Activated naive CD4-positive, alpha-beta T cell treated with anti-CD3 and anti-CD28 coated beads, Interleukin-2, amount 50 U/mL, for 72 hours (primary cell): ENCODE measurements around the gene IAH1. TPM values are rescaled to one million over a fixed set of nuclear protein-coding genes. Genes with fewer than 3 reads are reported as not detected.

Experiments
- ATAC-seq, 2 donors: fragments of 150-1000 bp; cut with Tn5 transposase; 2 replicates each; pipeline ENCODE4 v1.10.0; 2021; ENCODE audit warnings: mild to moderate bottlenecking in 2 of 2, moderate library complexity in 2 of 2
- DNase-seq, 2 donors: peaks; one replicate each; pipeline ENCODE4 v3.0.0; 2021 to 2022; ENCODE audit warnings: low spot score in 2 of 2
- H3K27ac Mint-ChIP-seq, 2 donors: one replicate each; pipeline ENCODE4 v1.8.0; 2022; ENCODE audit warnings: mild to moderate bottlenecking in 2 of 2, mixed read lengths in 2 of 2
- H3K36me3 Mint-ChIP-seq, 2 donors: one replicate each; pipeline ENCODE4 v1.8.0; 2022; ENCODE audit warnings: mixed read lengths in 2 of 2
- H3K9me3 Mint-ChIP-seq, 2 donors: one replicate each; pipeline ENCODE4 v1.8.0; 2022; ENCODE audit warnings: mixed read lengths in 2 of 2
- total RNA-seq, 2 donors: library from RNA; stranded (reverse); gene quantifications; one replicate each; pipeline ENCODE4 v1.2.3, GENCODE V29; 2022

The IAH1 gene, protein sequence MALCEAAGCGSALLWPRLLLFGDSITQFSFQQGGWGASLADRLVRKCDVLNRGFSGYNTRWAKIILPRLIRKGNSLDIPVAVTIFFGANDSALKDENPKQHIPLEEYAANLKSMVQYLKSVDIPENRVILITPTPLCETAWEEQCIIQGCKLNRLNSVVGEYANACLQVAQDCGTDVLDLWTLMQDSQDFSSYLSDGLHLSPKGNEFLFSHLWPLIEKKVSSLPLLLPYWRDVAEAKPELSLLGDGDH
- total RNA-seq: 10 to 100 TPM; 65.8 TPM

DNA sequence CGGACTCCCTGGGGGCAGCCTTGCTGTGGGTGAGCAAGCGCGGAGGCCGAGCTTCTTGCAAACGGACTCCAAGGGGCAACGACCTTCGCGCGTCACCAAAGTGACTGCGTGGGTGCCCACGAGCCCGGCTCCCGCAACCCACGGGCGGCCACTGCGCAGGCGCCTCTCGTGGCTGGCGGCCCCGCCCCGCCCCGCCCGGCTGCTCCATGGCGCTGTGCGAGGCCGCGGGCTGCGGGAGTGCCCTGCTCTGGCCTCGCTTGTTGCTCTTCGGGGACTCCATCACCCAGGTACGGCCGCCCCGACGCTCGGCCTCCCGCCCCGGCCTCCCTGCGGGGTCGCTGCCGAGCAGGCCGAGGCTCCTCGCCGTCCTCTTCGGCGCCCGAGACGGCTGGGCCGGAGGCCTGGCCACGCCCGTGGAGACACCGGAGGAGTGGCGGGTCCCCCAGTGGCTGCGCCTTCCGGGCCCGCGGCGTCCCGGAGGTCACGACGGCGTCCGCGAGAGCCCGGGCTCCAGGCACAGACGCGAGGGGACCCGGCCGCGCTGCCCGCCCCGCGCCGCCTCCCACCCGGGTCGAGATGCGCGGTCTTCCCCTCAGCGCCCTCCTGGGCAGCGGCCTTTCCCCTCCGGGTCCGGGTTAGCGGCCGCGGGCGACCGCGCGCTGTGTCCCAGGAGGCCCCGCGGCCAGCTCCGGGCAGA lies at the start of gene IAH1:
Gene IAH1 (plus strand): TSS at position 191 of the 697 bp plus-strand sequence. CDS start 16 bp downstream, at position 207.
- Mint-ChIP-seq H3K36me3 (peaks cover 25 to 31% of the 10 kb centered on the region in 2 donors), H3K9me3 (peaks cover 0 to 8% of the 10 kb centered on the region in 2 donors)
- ATAC-seq: peak; percentile 84 to 85

DNA sequence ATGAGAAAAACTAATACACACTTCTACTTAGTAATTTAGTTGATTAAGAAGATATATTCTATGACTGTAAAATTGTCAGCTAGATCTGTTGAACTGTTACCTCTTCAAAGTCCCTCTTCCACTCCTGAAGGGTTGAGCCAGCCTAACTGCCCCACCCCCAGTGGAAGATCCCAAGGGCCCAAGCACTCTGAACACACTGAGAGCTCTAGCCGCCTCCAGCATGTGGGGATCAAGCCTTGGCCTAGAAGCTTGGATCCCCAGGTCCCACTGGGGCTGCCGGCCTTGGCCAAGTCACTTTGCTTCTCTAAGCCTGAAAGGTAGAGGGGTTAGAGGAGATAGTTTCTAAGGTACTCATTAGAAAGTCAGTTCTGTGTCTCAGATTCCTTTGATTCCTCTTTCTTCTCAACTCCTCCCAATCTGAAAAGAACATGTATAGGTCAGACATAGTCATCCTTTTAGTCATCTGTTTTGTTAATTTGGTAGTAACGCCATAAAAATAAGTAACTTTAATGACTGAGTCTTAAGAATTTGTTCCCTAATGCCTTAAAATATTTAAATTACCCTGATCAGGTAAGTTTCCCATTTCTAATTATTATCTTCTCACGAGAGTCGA lies 45.3 kb upstream of the IAH1 start:
- peaks cover 13 to 40% of the 10 kb centered on the region in 2 donors for H3K36me3 Mint-ChIP-seq
- no peak overlapping the region for H3K27ac Mint-ChIP-seq
- ATAC-seq: no peak
- H3K9me3 Mint-ChIP-seq: no peaks in the 10 kb centered on the region
- no peak for DNase-seq

More for the DNA sequence above, at the start of gene IAH1:
- H3K27ac Mint-ChIP-seq: peak within 1 kb of the TSS; percentile 88 to 92
- peak; percentile 60 to 76 for DNase-seq

DNA sequence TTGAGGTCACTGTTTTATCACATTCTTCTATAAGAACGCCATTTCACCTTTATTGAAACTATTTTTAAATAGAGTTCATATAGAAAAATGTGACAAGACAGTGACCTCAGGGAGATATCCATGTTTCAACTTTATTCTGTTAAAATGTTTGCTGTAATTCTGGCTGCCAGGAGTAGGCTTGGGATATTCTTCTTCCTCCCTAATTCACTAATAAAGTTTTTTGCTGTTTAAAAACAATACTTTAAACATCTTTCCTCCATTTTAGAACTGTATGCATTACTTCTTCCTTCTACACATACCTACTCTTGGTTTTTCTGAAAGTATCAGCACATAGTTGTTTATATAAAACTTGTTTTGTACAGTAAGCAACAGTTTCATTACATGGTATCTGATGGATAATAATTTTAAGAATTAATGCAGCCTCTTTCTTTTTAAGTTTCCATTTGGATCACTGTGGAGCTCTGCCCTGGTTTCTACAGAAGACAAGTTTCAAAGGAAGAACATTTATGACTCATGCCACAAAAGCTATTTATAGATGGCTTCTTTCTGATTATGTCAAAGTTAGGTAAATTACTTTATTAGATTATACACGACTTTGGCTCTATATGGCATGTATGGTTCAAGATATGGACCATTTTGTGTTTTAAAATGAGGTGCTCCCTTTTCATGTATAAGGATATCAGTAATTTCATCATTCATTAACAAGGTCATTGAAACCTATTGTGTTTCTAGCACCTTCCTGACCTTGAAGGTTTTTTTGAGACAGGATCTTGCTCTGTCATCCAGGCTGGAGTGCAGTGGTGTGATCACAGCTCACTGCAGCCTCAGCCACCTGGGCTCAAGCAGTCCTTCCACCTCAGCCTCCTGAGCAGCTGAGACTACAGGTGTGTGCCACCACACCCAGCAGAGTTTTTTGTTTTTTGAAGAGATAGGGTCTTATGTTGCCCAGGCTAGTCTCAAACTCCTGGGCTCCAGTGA lies 43.7 kb upstream of the IAH1 start:
- H3K9me3 Mint-ChIP-seq: no peaks in the 10 kb centered on the region
- H3K36me3 Mint-ChIP-seq: peaks cover 16 to 48% of the 10 kb centered on the region in 2 donors
- H3K27ac Mint-ChIP-seq: peak overlapping the region; percentile 48 to 70
- ATAC-seq (peak; percentile 41 to 44), DNase-seq (no peak)

DNA sequence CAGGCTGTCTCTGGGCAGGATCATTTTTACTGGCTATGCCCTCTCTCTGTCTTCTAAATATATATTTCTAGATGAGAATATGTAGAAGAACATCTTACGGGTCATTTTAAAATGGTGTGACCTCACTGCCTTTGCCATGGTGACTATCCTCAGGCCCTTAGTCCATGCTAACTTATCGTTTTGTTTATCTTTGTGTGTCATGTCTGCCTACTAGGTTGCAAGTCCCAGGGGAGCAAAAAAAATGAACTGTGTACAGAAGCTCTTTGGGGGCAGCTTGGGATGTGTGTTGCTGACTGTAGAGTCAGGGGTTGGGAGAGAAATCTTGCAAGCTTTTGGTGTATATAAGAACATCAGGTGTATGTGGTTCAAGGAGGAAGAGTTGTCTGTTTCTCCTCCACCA lies 39.9 kb upstream of the IAH1 start:
- ATAC-seq (no peak), DNase-seq (no peak)
- no peaks in the 10 kb centered on the region for H3K9me3 Mint-ChIP-seq
- no peak overlapping the region for H3K27ac Mint-ChIP-seq
- peaks cover 16 to 52% of the 10 kb centered on the region in 2 donors for H3K36me3 Mint-ChIP-seq

DNA sequence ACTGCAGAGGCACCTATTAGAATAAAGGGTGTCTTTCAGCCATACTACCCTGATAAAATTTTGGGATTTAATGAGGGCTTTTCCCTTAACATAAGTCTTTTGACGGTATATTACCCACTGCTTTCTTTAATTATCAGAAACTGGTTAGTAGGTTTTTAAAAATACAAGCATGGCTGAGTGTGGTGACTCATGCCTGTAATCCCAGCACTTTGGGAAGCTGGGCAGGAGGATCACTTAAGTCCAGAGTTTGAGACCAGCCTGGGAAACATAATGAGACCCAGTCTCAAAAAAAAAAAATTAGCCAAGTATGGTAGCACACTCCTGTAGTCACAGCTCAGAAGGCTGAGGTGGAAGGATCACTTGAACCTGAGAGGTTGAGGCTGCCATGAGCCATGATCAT lies 34.8 kb upstream of the IAH1 start:
- Mint-ChIP-seq H3K36me3 (peaks cover 12 to 21% of the 10 kb centered on the region in 2 donors), H3K27ac (no peak overlapping the region), H3K9me3 (no peaks in the 10 kb centered on the region)
- DNase-seq: no peak
- ATAC-seq: no peak

DNA sequence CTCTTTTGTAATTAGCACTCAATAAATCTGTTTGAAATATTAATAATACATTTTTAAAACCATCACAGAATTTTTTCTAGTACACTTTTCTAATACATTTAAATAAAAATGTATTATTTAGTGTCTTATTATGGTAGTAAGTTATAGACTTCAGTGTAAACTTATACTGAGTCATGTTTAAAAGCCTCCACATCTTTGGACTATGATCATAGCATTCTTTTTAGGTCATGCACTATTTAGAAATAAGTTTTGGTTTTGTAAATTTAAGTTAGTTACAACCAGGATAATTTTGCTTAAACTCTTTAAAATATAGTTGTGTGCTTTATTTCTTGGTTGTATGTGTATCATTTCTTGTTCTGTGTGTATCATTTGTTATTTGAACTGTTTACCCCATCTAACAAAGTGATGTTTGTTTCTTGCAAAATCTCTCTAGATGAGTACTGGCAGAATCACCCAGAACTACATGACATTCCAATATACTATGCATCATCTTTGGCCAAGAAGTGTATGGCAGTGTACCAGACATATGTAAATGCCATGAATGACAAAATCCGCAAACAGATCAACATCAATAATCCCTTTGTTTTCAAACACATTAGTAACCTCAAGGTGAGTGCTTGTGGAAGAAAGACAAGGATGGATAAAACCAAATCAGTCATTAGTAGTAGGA lies 34.2 kb upstream of the IAH1 start:
- H3K27ac Mint-ChIP-seq: peak overlapping the region in 1 of 2 donors; percentile 32
- no peaks in the 10 kb centered on the region for H3K9me3 Mint-ChIP-seq
- peaks cover 12 to 19% of the 10 kb centered on the region in 2 donors for H3K36me3 Mint-ChIP-seq
- DNase-seq (no peak), ATAC-seq (no peak)

DNA sequence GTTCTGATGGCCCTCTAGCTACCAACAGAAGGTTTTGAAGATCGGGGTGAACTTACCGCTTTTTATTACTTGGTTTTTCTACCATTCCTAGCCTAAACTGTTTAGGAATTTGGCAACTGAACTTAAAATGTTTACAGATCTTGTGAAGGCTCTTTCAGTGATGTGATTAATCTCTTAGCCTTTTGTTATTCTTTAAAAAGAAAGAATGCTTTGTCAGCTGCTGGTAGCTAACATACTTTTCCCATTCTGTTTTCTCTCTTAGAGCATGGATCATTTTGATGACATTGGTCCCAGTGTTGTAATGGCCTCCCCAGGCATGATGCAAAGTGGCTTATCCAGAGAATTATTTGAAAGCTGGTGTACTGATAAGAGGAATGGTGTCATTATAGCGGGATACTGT lies 32.8 kb upstream of the IAH1 start:
- Mint-ChIP-seq H3K27ac (no peak overlapping the region), H3K9me3 (no peaks in the 10 kb centered on the region), H3K36me3 (peaks cover 13 to 24% of the 10 kb centered on the region in 2 donors)
- no peak for ATAC-seq
- no peak for DNase-seq

DNA sequence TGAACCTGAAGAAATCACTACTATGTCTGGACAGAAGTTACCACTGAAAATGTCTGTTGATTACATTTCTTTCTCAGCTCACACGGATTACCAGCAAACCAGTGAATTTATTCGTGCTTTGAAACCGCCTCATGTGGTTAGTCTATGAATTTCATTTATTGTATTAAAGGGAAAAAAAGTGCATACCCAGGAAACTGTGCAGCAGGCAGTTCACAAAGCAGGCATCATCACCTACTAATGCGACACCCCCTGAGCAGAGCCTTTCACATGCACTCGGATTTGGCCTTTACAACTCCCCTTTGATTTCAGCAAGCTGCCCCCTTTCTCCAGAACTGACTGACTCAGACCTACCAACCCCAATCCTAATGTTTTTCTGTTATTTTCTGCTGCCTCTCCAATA lies 30.8 kb upstream of the IAH1 start:
- DNase-seq (no peak), ATAC-seq (no peak)
- no peaks in the 10 kb centered on the region for H3K9me3 Mint-ChIP-seq
- no peak overlapping the region for H3K27ac Mint-ChIP-seq
- peaks cover 13 to 15% of the 10 kb centered on the region in 2 donors for H3K36me3 Mint-ChIP-seq

DNA sequence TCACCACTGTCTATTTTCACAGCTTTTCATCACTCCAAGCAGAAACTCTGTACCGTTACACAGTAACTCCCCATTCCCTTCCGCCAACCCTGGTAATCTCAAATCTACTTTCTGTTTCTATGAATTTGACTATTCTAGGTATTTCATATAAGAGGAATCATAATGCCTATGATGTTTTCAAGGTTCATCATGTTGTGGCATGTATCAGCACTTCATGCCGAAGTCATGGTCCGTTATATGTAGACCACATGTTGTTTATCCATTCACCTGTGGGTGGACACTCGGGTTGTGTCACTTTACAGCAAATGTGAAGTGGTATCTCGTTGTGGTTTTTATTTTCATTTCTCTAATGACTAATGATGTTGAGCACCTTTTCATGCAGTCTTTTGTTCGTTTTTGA lies 29.3 kb upstream of the IAH1 start:
- DNase-seq: no peak
- no peak overlapping the region for H3K27ac Mint-ChIP-seq
- ATAC-seq: peak in 1 of 2 donors; percentile 79
- H3K36me3 Mint-ChIP-seq: peaks cover 13 to 15% of the 10 kb centered on the region in 2 donors
- no peaks in the 10 kb centered on the region for H3K9me3 Mint-ChIP-seq

DNA sequence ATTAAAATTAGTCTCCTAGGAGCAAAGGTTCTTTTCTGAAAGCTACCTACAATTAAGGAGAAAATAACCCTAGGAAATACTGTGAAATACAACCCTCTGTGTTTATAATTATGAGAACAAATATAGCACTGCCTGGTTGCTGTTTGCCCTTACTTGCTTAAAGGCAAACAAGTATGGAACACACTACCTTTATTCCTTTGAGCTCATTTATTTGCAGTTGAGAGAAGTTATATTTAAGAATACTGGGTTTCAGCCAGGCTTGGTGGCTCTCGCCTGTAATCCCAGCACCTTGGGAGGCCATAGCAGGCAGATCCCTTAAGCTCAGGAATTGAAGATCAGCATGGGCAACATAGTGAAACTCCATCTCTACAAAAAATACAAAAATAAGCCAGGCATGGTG lies 23.1 kb upstream of the IAH1 start:
- no peak for ATAC-seq

DNA sequence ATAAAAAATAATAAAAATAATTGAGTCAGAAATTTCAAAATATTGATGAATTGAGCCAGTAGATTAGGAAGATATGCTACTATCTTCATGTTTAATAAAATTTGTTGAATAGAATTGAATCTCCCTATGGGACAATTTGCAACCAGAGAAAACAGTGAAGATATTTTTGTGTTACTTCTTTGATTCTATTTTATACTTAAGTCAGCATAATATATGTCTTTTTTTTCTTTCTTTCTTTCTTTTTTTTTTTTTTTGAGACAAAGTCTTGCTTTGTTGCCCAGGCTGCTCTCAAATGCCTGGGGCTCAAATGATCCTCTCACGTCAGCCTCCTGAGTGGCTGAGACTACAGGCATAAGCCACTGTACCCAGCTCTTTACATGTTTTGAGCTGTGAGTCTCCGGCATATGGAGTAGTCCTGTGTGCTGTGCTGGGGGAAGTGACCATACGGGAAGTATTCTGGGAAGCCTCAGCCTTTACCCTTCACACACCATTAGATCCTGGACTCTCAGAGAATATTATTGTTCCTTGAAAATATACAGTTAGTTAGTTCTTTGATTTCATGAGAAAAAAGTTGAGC lies 13.8 kb upstream of the IAH1 start:
- no peak for ATAC-seq
- Mint-ChIP-seq H3K9me3 (no peaks in the 10 kb centered on the region), H3K27ac (peak overlapping the region in 1 of 2 donors; percentile 88), H3K36me3 (peaks cover under 1 to 16% of the 10 kb centered on the region in 2 donors)
- no peak for DNase-seq

More for the DNA sequence above, 23.1 kb upstream of the IAH1 start:
- DNase-seq: no peak
- H3K9me3 Mint-ChIP-seq: no peaks in the 10 kb centered on the region
- H3K36me3 Mint-ChIP-seq: peaks cover under 1 to 9% of the 10 kb centered on the region in 2 donors
- no peak overlapping the region for H3K27ac Mint-ChIP-seq

DNA sequence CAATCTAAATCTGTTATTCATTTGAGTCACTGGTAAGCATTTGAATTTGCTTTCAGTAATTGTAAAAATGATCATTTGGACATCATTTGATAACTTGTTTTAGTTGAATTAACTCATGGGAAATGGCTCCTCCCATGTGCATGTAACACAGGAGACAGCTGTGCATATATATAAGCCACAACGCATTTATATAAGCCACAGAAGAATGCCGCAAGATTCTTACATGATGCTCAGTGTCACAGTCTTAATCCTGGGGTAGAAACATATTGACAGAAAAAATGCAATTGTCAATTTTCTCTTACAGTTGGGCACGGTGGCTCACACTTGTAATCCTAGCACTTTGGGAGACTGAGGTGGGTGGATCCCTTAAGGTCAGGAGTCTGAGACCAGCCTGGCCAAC lies 13.3 kb upstream of the IAH1 start:
- no peak for ATAC-seq
- Mint-ChIP-seq H3K9me3 (no peaks in the 10 kb centered on the region), H3K36me3 (peaks cover 6 to 20% of the 10 kb centered on the region in 2 donors), H3K27ac (no peak overlapping the region)
- DNase-seq: no peak

DNA sequence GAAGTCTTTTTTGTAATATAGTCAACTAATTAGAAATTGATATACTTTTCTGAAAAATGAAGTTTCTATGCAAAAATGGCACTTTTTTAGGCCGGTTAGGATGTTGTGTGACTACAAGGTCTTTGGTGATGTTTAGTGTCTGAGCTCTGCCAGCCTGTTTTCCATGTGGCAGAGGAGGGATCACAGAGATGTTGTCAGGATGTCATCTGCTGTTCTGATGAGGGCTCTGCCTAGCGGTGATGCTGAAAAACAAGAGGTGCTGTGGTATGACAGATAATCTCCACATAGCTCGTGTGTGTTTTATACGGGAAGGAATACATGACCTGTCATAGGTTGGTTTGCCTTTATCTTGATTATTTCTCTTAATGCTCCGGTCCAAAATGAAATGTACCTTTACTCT lies 12.0 kb upstream of the IAH1 start:
- no peak for DNase-seq
- no peaks in the 10 kb centered on the region for H3K9me3 Mint-ChIP-seq
- no peak overlapping the region for H3K27ac Mint-ChIP-seq
- ATAC-seq: no peak
- H3K36me3 Mint-ChIP-seq: peaks cover 12 to 14% of the 10 kb centered on the region in 2 donors

DNA sequence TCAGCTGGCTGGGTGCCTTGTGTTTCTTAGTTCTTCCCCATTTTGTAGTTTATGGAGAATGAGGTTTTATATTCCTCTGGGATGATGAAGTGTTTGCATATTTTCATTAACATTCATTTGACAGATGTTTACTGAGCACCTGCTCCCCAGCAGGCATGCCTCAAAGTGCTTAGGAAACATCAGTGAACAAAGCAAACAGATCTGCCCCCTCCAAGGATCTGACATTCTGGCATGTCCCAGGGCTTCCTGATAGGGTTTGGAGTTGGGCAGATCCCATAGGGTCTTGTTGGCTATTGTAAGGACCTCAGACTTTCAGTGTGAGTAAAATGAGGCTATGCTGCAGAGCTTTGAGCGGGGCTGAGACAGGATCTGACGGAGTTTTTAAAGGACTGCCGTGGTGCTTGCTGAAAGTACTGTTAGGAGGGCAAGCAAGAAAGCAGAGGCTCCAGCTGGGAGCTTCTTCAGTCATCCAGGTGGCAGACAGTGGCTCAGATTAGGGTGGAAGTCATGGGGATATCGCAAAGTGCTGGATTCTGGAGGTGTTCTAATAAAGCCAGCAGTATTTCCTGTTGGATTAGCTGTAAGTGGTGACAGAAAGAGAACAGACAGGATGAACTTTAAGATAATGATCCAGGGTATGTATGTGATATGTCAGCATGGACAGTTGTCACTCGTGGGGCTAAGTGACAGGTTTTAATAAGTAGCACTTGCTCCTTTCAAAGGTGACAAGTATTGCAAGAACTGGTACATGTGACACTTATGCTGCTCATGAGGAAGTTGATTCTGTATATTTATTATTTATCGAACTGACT lies 11.3 kb upstream of the IAH1 start:
- H3K36me3 Mint-ChIP-seq: peaks cover 12 to 14% of the 10 kb centered on the region in 2 donors
- no peak for DNase-seq
- peak; percentile 16 to 43 for ATAC-seq
- H3K27ac Mint-ChIP-seq: peak overlapping the region; percentile 5 to 76
- no peaks in the 10 kb centered on the region for H3K9me3 Mint-ChIP-seq

DNA sequence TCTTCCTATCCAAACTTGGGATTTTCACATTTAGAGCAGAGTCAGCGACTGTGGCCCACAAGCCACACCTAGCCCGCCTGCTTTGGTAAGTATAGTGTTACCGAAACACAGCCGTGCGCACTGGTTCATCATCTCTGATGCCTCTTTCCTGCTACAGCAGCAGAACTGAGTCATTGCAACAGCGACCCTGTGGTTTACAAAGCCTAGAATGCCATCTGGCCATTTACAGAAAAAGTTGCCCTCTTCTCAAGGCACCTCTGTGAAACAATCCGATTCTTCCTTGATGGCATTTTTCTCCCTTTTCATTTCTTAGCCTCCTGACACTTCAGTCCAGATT lies 10.7 kb upstream of the IAH1 start:
- ATAC-seq (peak; percentile 72 to 79), DNase-seq (peak in 1 of 2 donors; percentile 12)
- H3K27ac Mint-ChIP-seq: peak overlapping the region in 1 of 2 donors; percentile 33
- no peaks in the 10 kb centered on the region for H3K9me3 Mint-ChIP-seq
- peaks cover 12 to 14% of the 10 kb centered on the region in 2 donors for H3K36me3 Mint-ChIP-seq
